Kidney capillary endothelial cell (primary cell): Measurements from ENCODE around the gene JMY.
A peak's percentile ranks its signal among the peaks of the same experiment; 100 is the strongest.

ENCODE experiments used
- DNase-seq: peaks from one replicate; pipeline ENCODE4 v3.0.0-alpha.2; 2018; ENCODE audit warnings: low spot score

The JMY gene

GRCh38 chr5:79297661-79298060 lies 61.7 kb downstream of the JMY start:
- no peak for DNase-seq

DNA sequence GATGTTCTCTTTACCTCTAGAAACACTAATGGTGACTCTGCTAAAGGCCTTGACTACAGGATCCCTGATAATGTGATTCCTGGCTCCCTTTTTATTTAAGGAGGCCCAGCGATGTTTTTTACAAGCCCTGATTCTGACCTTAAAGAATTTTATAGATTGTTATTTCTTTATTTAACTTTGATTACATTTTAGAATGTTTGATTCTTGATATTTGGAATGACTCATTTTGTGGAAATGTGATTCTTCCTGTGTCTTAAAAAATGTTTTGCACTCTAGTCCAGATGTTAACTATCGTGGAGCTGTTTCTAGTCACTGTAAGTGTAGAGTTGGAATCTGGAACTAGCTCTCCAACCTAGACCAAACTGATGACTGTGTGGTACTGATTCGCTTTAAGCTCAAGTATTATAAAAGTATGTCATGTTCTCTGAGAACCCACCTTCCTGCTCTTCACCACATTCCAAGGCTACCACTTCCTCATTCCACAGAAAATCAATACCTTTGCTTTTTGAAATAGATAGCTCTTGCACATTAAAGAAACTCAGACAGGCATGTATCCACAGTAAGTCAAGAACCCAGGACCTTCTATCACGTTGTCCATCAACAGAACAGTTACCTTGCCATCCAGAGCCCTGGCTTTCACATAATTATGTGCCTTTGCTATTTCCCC lies 65.2 kb downstream of the JMY start:
- DNase-seq, result no peak

- no peak for DNase-seq
These were observed 66.5 kb downstream of the JMY start for GRCh38 chr5:79302454-79302853.

DNA sequence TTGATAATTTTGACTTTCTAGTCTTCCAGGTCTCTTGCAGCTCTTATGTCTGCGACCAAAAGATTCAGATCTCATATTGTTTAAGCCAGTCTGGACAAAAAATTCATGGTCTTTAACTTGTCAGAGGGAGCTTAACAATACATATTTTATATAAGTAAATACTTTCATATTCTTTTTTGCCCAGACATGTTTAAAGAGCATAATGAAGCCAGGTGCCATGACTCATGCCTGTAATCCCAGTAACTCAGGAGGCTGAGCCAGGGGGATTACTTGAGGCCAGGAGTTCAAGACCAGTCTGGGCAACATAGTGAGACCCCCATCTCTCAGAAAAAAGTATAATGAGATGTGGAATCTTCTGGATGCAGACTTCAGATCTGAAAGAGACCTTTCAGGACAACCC lies 69.8 kb downstream of the JMY start:
- no peak for DNase-seq

DNA sequence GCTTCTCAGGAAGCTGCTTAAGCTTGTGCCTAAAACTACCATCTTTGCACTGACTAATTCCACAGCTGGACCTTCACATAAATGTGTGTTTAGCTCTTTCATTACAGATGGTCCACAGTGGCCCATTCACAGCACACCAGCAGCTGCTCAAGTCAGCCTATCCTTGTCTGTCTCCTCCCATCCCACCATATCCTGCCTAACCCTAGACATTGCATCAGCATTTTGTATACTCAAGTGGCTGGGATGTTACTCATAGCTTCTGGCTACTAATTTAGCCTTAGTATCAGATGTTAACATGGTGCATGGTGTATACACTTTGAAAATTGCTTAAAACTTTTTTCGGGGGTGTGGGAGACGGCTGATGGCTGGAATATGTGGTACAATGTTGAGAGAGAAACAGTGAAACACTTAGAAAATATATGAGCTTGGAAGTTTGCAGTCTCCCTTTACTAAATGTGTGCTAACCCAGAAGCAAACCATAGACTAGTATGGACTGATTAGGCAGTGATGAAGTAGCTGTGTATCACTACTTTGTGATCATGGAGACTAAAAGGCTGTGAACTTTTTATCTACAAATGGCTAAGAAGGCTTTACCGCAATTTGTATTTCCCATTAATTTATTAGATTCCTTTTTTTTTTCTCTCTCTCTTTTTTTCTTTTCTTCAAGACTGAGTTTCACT lies 83.1 kb downstream of the JMY start:
- peak; percentile 71 for DNase-seq

GRCh38 chr5:79329453-79329852 lies 93.5 kb downstream of the JMY start:
- DNase-seq, result no peak

- no peak for DNase-seq
These were observed 94.1 kb downstream of the JMY start for GRCh38 chr5:79330071-79330470.

DNA sequence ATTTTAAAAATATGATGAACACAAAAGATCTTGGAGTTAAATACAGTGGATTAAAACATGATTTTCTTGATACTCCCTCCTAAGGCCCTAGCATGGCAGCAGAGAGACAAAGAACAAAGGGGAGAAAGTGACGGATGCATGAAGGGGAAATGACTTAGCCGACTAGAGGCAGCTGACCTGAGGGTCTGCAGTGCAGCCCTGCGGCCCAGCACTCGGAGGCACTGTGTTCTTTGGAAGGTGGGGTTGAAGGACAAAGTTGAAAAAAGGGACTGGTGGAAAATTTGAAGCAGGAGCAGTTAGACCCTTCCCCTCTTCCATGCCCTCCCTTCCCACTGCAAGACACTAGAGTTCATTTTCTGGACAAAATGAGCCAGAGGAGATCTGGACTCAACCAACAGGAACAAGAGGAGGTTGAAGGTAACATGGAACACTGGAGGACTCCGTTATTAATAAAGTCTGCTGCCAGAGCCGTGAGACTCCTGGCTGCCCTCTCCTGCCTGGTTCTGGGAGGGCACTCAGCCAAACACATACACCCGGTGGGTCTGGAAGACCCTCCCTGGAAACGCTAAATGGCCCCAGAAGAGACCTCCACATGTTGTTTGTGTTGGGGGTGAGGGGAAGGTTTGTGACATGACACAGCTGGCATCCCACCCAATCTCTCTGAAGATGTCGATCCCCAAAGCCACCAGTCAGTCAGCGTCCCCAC lies 98.1 kb downstream of the JMY start:
- DNase-seq, result no peak

DNA sequence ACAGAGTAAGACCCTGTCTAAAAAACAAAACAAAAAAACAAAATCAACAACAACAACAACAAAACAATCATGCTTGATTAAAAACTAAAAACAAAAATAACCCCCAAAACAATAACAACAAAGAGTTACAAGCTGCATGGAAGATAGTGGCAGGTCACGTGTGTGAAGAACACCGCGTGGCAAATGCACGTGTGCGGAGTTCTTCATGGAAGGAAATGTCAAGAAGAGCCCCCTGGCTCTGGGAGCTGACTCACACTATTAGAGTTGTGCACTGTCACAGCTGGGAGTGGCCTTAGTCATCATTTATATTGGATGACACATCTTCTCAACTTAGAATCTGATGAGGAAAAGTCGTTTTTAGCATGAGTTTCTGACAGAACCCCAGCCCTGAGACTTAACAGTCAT lies 110.5 kb downstream of the JMY start:
- DNase-seq, result peak; percentile 52

- no peak for DNase-seq
These were observed 113.1 kb downstream of the JMY start for GRCh38 chr5:79349047-79349446.

- DNase-seq, result no peak
These were observed 114.0 kb downstream of the JMY start for GRCh38 chr5:79349881-79350280.

GRCh38 chr5:79357398-79357797 lies 121.5 kb downstream of the JMY start:
- no peak for DNase-seq
